ENCODE results near the gene RNF167. TPM values are rescaled to one million over a fixed set of nuclear protein-coding genes. Genes with fewer than 3 reads are reported as not detected.

RNF167 gene
- total and polyA plus RNA-seq, 2 of the 13 experiments (the other 11 are each of a cell fraction or from before 2014, with no cell fraction given) = 44.1 to 45.4 TPM

DNA sequence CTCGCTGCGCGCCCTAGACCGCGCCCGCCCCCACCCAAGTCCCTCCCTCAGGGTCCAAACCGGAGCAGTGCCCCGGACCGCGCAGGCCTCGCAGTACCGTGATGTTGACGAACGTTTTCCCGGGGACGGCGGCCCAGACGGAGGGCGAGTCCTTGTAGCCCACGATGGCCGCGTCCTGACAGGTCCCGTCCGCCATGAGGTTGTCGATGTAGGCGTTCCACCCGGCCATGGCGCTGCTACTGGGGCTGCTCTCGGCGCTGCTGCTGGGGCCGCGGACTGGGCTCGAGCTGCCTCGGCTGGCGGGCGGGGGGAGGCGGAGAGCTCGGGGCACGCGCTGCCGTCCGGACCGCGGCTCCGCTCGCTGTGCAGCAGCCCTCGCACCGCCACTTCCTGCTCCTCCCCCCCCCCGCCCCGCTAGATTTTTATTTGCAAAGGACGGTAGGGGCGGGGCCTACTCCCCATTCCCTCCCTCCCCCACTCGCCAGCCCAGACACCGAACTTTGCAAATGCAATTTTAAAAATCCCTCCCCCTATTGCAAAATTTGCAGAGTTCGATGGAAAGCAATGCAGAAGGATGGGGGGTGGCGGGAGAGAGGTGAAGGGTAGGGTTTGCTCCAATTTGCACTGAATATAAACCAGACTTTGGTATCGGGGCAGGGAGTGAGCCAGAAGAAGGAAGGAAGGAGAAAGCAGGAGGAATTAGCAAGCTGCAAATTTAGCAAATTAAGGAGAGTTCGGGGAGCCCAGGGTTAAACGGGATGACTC is 8.3 kb downstream of the RNF167 start, which contains the start of gene PFN1 (continued):
- TF ChIP-seq CENPBD1 (CRISPR knock-in tag; IDR thresholded peaks at IDR 0.05; ENCODE audit: borderline replicate concordance, low read depth) (no peak), TERF1 (CRISPR knock-in tag; IDR thresholded peaks at IDR 0.05) (no peak), ZC3H4 (CRISPR knock-in tag; IDR thresholded peaks at IDR 0.05; ENCODE audit: borderline replicate concordance) (0 out of 2 replicates have a peak, but pooled peaks have one; percentile 39), MIXL1 (CRISPR knock-in tag; IDR thresholded peaks at IDR 0.05) (no peak), ZKSCAN8 (CRISPR knock-in tag; IDR thresholded peaks at IDR 0.05; ENCODE audit: borderline replicate concordance) (no peak), ZNF776 (CRISPR knock-in tag; IDR thresholded peaks at IDR 0.05) (peak; percentile 38; the same call in 1 of the 2 replicates), ZNF430 (CRISPR knock-in tag; IDR thresholded peaks at IDR 0.05) (peak; percentile 65), NFE2L1 (CRISPR knock-in tag; IDR thresholded peaks at IDR 0.05; ENCODE audit: borderline replicate concordance) (peak; percentile 73; the same call in 1 of the 2 replicates), HNF1A (IDR thresholded peaks at IDR 0.05; ENCODE audit: low read depth) (0 out of 2 replicates have a peak, but pooled peaks have one; percentile 13), HNF1A (CRISPR knock-in tag; IDR thresholded peaks at IDR 0.05; ENCODE audit: borderline replicate concordance) (peak; percentile 55), ZNF619 (CRISPR knock-in tag; IDR thresholded peaks at IDR 0.05) (no peak), SMARCC2 (IDR thresholded peaks at IDR 0.05) (no peak), POGZ (CRISPR knock-in tag; IDR thresholded peaks at IDR 0.05) (0 out of 2 replicates have a peak, but pooled peaks have one; percentile 6), GLMP (CRISPR knock-in tag; IDR thresholded peaks at IDR 0.05; ENCODE audit: borderline replicate concordance) (no peak), ZNF652 (CRISPR knock-in tag; IDR thresholded peaks at IDR 0.05; ENCODE audit: borderline replicate concordance, low read depth) (peak; percentile 95), SKIL (CRISPR knock-in tag; IDR thresholded peaks at IDR 0.05; ENCODE audit: borderline replicate concordance) (peak; percentile 40; the same call in 1 of the 2 replicates), ZNF30 (CRISPR knock-in tag; IDR thresholded peaks at IDR 0.05) (no peak)
- TF ChIP-seq, protein P1, sequence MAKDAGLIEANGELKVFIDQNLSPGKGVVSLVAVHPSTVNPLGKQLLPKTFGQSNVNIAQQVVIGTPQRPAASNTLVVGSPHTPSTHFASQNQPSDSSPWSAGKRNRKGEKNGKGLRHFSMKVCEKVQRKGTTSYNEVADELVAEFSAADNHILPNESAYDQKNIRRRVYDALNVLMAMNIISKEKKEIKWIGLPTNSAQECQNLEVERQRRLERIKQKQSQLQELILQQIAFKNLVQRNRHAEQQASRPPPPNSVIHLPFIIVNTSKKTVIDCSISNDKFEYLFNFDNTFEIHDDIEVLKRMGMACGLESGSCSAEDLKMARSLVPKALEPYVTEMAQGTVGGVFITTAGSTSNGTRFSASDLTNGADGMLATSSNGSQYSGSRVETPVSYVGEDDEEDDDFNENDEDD (CRISPR knock-in tag; IDR thresholded peaks at IDR 0.05; ENCODE audit: borderline replicate concordance) = 0 out of 2 replicates have a peak, but pooled peaks have one; percentile 9

Data from HepG2 (cell line).